Erythroblast (primary cell): Measurements from ENCODE around the gene SDF4.

Experiments
- GATA1 ChIP-seq: IDR thresholded peaks from 2 replicates; pipeline ENCODE4 v1.6.1; 2011; ENCODE audit warnings: low read depth, mild to moderate bottlenecking, control low read depth, low read length, moderate library complexity
- POLR2A ChIP-seq: IDR thresholded peaks from 2 replicates; pipeline ENCODE4 v1.6.1; 2011; ENCODE audit warnings: mild to moderate bottlenecking, low read length

DNA sequence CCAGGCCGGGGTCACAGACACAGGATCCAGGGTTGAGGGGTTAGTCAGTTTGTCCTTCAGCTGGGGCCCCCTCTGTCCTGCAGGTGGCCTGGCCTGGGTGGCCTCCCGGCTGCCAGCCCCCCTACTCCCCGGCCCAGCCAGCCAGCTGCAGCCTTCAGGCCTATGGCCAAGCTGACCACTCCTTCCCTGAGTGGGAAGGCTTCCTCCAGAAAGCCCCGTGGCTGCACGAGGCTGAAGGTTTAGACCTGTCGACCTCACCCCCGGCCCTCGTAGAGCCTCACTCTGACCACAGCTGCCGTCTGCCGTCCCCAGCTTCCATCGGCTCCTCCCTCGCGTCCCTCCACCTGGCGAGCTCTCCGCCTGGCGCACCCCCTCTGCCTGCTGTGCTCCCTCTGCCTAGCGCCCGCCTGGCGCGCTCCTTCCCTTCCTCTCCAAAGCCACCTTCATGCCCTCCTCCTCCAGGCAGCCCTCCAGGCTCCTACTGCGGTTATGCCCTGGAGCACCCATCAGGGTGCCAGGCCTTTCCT lies 48.5 kb downstream of the SDF4 start:
- TF ChIP-seq POLR2A (no peak), GATA1 (no peak)
